Thoracic aorta (tissue), 2 donors: ENCODE data around the gene CRYBG2. TPM values are rescaled to one million over a fixed set of nuclear protein-coding genes. Genes with fewer than 3 reads are reported as not detected.
"Not testable (repeated sequence)": the region's sequence is repeated elsewhere in the genome, so short reads cannot be mapped to it uniquely, and the experiment has no call there.

ENCODE experiments used
- ATAC-seq: fragments of 150-250 bp; one replicate; pipeline ENCODE4 v1.8.0; 2017; ENCODE audit warnings: low read depth; ENCODE audit not compliant: insufficient number of reproducible peaks, low FRiP score
- DNase-seq: peaks from one replicate; pipeline ENCODE4 v3.0.0-alpha.2; 2020; ENCODE audit warnings: low spot score
- H3K27ac ChIP-seq, 2 donors: fragments of 200-600 bp; sonication (generic); 1 replicate in 1 of 2; 2 replicates in 1 of 2; pipeline ENCODE4 v1.5.1; 2016; ENCODE audit warnings: mild to moderate bottlenecking in 2 of 2, moderate library complexity in 2 of 2
- H3K27me3 ChIP-seq: fragments of 200-600 bp; sonication (generic); replicated peaks from 2 replicates; pipeline ENCODE4 v1.6.0; 2016; ENCODE audit warnings: mild to moderate bottlenecking; ENCODE audit not compliant: insufficient read depth
- H3K36me3 ChIP-seq: fragments of 200-600 bp; sonication (generic); one replicate; pipeline ENCODE4 v1.5.1; 2016
- H3K4me1 ChIP-seq, 2 donors: fragments of 200-600 bp; sonication (generic); 1 replicate in 1 of 2; 2 replicates in 1 of 2; pipeline versions ENCODE4 v1.5.1 to v1.6.0; 2016; ENCODE audit warnings: low read depth in 2 of 2, mild to moderate bottlenecking in 1 of 2; ENCODE audit not compliant: control insufficient read depth in 1 of 2
- H3K4me3 ChIP-seq: fragments of 200-600 bp; sonication (generic); 2 replicates; pipeline ENCODE4 v1.5.1; 2016; ENCODE audit warnings: mild to moderate bottlenecking
- H3K9me3 ChIP-seq: fragments of 200-600 bp; sonication (generic); 2 replicates; pipeline ENCODE4 v1.5.1; 2016
- total RNA-seq, 2 donors: library from RNA; depleted of rRNA; stranded (reverse); fragments of >200 nt; gene quantifications; one replicate each; pipeline versions ENCODE4 v1.1.0 to v1.2.3, GENCODE V29; 2016
- TF ChIP-seq, protein P1 (sequence below): fragments of 200-600 bp; sonication (generic); IDR thresholded peaks from one replicate; pipeline ENCODE4 v1.5.1; 2019; ENCODE audit warnings: antibody characterized with exemption

Gene CRYBG2
- total RNA-seq, 2 donors from 2014 or later: not detected

DNA sequence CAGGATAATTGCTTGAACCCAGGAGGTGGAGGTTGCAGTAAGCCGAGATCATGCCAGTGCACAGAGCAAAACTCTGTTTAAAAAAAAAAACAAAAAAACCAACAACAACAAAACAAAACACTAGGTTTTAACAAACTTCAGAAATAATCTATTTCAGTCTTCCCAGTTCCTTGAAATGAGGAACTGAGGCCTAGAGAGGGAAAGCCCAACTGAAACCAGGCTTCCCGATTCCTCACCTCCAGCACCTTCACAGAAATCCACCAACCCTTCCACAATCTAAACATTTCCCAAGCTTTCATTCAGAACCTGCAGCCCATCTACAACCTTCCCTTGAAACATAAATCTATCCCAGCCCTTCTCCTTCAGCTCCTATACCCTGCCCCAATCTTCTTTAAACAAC is 36.8 kb downstream of the CRYBG2 start:
- no peaks in the 10 kb centered on the region for H3K4me1 ChIP-seq
- DNase-seq: no peak
- no peak overlapping the region for H3K27ac ChIP-seq
- H3K4me3 ChIP-seq: no peak overlapping the region
- no peaks in the 10 kb centered on the region for H3K27me3 ChIP-seq
- no peaks in the 10 kb centered on the region for H3K36me3 ChIP-seq
- ATAC-seq: no peak
- TF ChIP-seq, protein P1, sequence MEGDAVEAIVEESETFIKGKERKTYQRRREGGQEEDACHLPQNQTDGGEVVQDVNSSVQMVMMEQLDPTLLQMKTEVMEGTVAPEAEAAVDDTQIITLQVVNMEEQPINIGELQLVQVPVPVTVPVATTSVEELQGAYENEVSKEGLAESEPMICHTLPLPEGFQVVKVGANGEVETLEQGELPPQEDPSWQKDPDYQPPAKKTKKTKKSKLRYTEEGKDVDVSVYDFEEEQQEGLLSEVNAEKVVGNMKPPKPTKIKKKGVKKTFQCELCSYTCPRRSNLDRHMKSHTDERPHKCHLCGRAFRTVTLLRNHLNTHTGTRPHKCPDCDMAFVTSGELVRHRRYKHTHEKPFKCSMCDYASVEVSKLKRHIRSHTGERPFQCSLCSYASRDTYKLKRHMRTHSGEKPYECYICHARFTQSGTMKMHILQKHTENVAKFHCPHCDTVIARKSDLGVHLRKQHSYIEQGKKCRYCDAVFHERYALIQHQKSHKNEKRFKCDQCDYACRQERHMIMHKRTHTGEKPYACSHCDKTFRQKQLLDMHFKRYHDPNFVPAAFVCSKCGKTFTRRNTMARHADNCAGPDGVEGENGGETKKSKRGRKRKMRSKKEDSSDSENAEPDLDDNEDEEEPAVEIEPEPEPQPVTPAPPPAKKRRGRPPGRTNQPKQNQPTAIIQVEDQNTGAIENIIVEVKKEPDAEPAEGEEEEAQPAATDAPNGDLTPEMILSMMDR: no peak
- no peaks in the 10 kb centered on the region for H3K9me3 ChIP-seq

DNA sequence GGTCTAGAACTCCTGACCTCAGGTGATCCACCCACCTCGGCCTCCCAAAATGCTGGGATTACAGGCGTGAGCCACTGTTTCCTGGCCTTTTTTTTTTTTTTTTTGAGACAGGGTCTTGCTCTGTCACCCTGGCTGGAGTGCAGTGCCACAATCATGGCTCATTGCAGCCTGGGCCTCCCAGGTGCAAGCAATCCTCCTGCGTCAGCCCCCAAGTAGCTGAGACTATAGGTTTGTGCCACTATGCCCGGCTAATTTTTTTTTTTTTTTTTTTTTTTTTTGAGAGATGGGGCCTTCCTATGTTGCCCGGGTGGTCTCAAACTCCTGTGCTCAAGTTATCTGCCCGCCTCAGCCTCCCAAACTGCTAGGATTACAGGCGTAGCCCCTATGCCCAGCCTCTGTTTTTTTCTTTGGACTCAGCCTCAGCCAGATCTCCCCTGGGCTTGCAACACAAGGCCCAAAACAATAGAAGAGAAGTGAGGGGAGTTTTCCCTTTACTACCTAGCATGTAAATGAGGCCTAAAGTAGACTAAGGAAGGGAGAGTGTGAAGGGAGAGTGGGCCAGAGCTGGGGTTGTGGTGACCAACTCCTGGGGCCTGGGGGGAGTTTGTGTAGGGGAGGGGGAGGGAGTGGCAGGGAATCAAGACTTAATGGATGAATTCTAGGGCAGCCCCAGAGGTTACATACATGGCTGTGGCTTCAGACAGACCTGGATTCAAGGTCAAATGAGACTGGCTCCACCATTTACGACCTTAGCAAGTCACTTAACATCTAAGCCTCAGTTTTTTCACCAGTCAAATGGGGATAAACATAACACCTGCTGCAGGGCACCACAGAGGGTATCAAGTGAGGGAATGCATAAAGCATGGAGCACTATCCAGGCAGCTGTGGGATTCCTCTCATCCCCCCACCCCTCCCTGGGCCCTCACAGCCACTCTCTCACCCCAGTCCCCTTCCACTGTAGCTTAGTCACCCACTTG is 37.8 kb downstream of the CRYBG2 start:
- Histone ChIP-seq H3K9me3 (no peaks in the 10 kb centered on the region), H3K27ac (no peak overlapping the region), H3K27me3 (no peaks in the 10 kb centered on the region), H3K36me3 (no peaks in the 10 kb centered on the region), H3K4me1 (no peaks in the 10 kb centered on the region), H3K4me3 (no peak overlapping the region)
- ATAC-seq: no peak
- TF ChIP-seq, protein P1: no peak
- DNase-seq: no peak

DNA sequence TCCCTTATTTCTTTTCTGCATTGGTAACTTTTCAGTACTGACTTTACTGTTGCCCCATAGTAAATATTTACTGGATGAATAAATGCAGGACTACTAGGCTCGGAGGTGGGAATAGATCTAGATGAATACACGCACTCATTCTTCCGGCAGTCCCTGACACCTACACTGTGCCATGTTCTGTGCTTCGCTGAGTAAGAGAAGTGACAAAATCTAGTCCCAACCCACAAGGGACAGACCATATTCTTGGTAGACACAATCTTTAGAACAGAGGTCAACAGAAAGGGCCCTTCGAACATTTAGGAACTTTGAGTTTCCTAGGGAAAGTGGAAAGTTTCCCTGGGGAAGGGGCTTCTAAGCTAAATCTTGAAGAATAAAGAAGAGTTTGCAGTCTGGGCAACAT is 39.4 kb downstream of the CRYBG2 start:
- H3K27me3 ChIP-seq: no peaks in the 10 kb centered on the region
- DNase-seq (no peak), ATAC-seq (no peak)
- TF ChIP-seq, protein P1: no peak
- H3K9me3 ChIP-seq: no peaks in the 10 kb centered on the region
- H3K36me3 ChIP-seq: no peaks in the 10 kb centered on the region
- no peak overlapping the region for H3K4me3 ChIP-seq
- H3K4me1 ChIP-seq: no peaks in the 10 kb centered on the region
- H3K27ac ChIP-seq: no peak overlapping the region

DNA sequence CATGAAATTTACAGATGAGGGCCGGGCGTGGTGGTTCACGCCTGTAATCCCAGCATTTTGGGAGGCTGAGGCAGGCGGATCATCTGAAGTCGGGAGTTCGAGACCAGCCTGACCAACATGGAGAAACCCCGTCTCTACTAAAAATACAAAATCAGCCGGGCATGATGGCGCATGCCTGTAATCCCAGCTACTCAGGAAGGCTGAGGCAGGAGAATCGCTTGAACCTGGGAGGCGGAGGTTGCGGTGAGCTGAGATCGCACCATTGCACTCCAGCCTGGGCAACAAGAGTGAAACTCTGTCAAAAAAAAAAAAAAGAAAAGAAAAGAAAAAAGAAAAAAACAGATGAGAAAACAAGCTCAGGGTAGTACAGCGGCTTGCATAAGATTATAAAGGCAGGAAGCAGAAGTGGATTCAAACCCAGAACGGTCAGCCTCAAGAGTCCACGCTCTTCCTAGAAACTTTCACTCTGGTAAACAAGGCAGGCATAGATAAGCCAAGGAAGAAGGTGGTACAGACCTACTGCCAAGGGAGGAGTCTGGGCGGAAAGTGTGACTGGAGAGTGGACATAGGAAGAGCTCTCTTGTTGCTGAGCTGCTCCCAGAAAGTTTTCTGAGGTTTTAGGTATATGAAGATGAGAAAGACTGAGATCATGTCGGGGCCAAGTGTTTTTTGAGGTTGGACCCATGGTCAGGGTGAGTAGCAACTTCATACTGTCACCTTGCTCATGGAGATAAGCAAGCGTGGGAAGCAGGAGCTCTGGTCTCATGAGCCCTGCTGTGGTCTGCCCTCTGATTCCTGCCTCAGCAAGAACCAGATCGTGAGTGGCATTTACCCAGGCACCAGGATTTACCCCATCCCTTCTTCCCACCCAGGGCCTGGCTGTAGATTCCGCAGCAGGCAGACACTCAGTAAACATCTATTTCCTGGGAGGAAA is 45.7 kb downstream of the CRYBG2 start:
- ATAC-seq, DNase-seq, H3K9me3 ChIP-seq, H3K27ac ChIP-seq, H3K27me3 ChIP-seq, H3K4me3 ChIP-seq, H3K36me3 ChIP-seq: not testable (repeated sequence)
- peaks cover 7 to 12% of the 10 kb centered on the region in 2 donors for H3K4me1 ChIP-seq

DNA sequence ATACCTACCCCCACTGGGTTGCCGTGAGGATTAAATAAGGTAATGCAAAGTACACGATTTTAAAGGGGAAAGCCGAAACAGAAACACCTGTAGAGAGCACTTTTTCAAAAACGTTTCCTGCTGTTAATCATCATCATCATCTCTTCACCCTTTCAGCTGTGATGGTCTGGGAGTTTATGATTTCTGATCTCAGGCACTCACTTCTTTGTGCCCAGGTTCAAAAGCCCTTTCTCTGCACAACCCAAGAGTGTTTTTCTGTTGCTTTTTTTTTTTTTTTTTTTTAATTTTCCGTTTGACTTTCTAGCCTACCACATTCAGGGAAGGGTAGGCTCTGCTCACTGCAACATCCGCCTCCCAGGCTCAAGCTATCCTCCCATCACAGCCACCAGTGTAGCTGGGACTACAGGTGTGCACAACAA is 46.6 kb downstream of the CRYBG2 start:
- TF ChIP-seq, protein P1: no peak
- Histone ChIP-seq H3K27me3 (no peaks in the 10 kb centered on the region), H3K27ac (peak overlapping the region in 1 of 2 donors; percentile 13), H3K9me3 (no peaks in the 10 kb centered on the region), H3K36me3 (no peaks in the 10 kb centered on the region), H3K4me3 (no peak overlapping the region), H3K4me1 (peaks cover 7 to 12% of the 10 kb centered on the region in 2 donors)
- DNase-seq (no peak), ATAC-seq (no peak)
